HEK293 (cell line): ENCODE data around the gene UTP18.
"Not testable (repeated sequence)": the region's sequence is repeated elsewhere in the genome, so short reads cannot be mapped to it uniquely, and the experiment has no call there.

Experiments
- CTCF ChIA-PET: fragments of 350-600 bp; formaldehyde crosslinking; extraction: SDS; loops from one replicate; lab custom pipeline; 2021; ENCODE audit warnings: antibody characterized with exemption; lab: Yijun Ruan, JAX
- POLR2A ChIA-PET: fragments of 300-600 bp; formaldehyde crosslinking; extraction: SDS; loops from one replicate; lab custom pipeline; 2020; ENCODE audit warnings: antibody characterized with exemption, inconsistent platforms; lab: Yijun Ruan, JAX
- H3K27ac ChIP-seq: fragments of 200-500 bp; sonication (Bioruptor generic); 2 replicates; pipeline ENCODE4 v1.5.1; 2014; ENCODE audit warnings: low read depth, low read length, control low read depth, inconsistent platforms; ENCODE audit errors: extremely low read depth
- H3K36me3 ChIP-seq, 2 experiments: fragments of 200-500 bp in 1 of 2; sonication (Bioruptor generic) in 1 of 2; 1 replicate in 1 of 2; 2 replicates in 1 of 2; pipeline ENCODE4 v1.5.1; 2014 to 2017; ENCODE audit warnings: inconsistent platforms in 2 of 2, low read length in 2 of 2; ENCODE audit not compliant: control insufficient read depth in 2 of 2, insufficient read depth in 1 of 2
- H3K4me1 ChIP-seq: fragments of 200-500 bp; sonication (Bioruptor generic); 2 replicates; pipeline ENCODE4 v1.5.1; 2014; ENCODE audit warnings: mild to moderate bottlenecking, low read length, inconsistent platforms; ENCODE audit not compliant: control insufficient read depth, insufficient read depth
- H3K4me3 ChIP-seq: 2 replicates; pipeline ENCODE4 v1.5.1; 2011; ENCODE audit warnings: low read depth, mild to moderate bottlenecking, control low read depth, low read length, moderate library complexity
- H3K9me3 ChIP-seq: fragments of 200-500 bp; sonication (Bioruptor generic); 2 replicates; pipeline ENCODE4 v1.5.1; 2014; ENCODE audit warnings: low read depth, low read length, inconsistent platforms; ENCODE audit not compliant: control insufficient read depth, insufficient read depth
- KLF7 ChIP-seq: fragments of 450-650 bp; formaldehyde crosslinking; IDR thresholded peaks from 2 replicates; pipeline ENCODE4 v1.5.1; 2016; ENCODE audit warnings: missing biosample characterization, missing genetic modification characterization, borderline replicate concordance
- ZBTB8A ChIP-seq: fragments of 450-650 bp; formaldehyde crosslinking; IDR thresholded peaks from 2 replicates; pipeline ENCODE4 v1.5.1; 2016; ENCODE audit warnings: missing biosample characterization, missing genetic modification characterization
- ZNF146 ChIP-seq: fragments of 450-650 bp; formaldehyde crosslinking; IDR thresholded peaks from 2 replicates; pipeline ENCODE4 v1.5.1; 2016; ENCODE audit warnings: missing biosample characterization, missing genetic modification characterization
- ZNF184 ChIP-seq: fragments of 450-650 bp; IDR thresholded peaks from 2 replicates; pipeline ENCODE4 v1.5.1; 2018; ENCODE audit warnings: missing biosample characterization, mild to moderate bottlenecking, missing genetic modification characterization
- ZNF19 ChIP-seq: fragments of 450-650 bp; formaldehyde crosslinking; IDR thresholded peaks from 2 replicates; pipeline ENCODE4; 2016; ENCODE audit warnings: missing biosample characterization, missing genetic modification characterization, low read depth
- ZNF23 ChIP-seq: fragments of 450-650 bp; formaldehyde crosslinking; IDR thresholded peaks from 2 replicates; pipeline ENCODE4 v1.5.1; 2016; ENCODE audit warnings: missing biosample characterization, missing genetic modification characterization, borderline replicate concordance
- ZNF248 ChIP-seq: fragments of 450-650 bp; formaldehyde crosslinking; IDR thresholded peaks from 2 replicates; pipeline ENCODE4 v1.5.1; 2017; ENCODE audit warnings: missing biosample characterization, missing genetic modification characterization
- ZNF426 ChIP-seq: fragments of 450-650 bp; formaldehyde crosslinking; IDR thresholded peaks from 2 replicates; pipeline ENCODE4 v1.5.1; 2017; ENCODE audit warnings: missing biosample characterization, missing genetic modification characterization, mild to moderate bottlenecking, inconsistent platforms, moderate library complexity
- ZNF548 ChIP-seq: fragments of 450-650 bp; formaldehyde crosslinking; IDR thresholded peaks from 2 replicates; pipeline ENCODE4 v1.5.1; 2016; ENCODE audit warnings: missing biosample characterization, missing genetic modification characterization
- ZNF624 ChIP-seq: fragments of 450-650 bp; formaldehyde crosslinking; IDR thresholded peaks from 2 replicates; pipeline ENCODE4 v1.5.1; 2017; ENCODE audit warnings: missing biosample characterization, missing genetic modification characterization
- ZNF670 ChIP-seq: fragments of 450-650 bp; formaldehyde crosslinking; IDR thresholded peaks from 2 replicates; pipeline ENCODE4 v1.5.1; 2016; ENCODE audit warnings: missing biosample characterization, missing genetic modification characterization, low read depth
- ZNF677 ChIP-seq: fragments of 450-650 bp; IDR thresholded peaks from 2 replicates; pipeline ENCODE4 v1.5.0; 2018; ENCODE audit warnings: missing biosample characterization, mild to moderate bottlenecking, missing genetic modification characterization, moderate library complexity
- ZNF701 ChIP-seq: fragments of 450-650 bp; formaldehyde crosslinking; IDR thresholded peaks from 2 replicates; pipeline ENCODE4 v1.5.1; 2016; ENCODE audit warnings: missing biosample characterization, missing genetic modification characterization
- TF ChIP-seq, protein P1 (sequence below): fragments of 450-650 bp; formaldehyde crosslinking; IDR thresholded peaks from 2 replicates; pipeline ENCODE4 v1.5.1; 2016; ENCODE audit warnings: missing biosample characterization, missing genetic modification characterization
- TF ChIP-seq, protein P2 (sequence below): fragments of 450-650 bp; formaldehyde crosslinking; IDR thresholded peaks from 2 replicates; pipeline ENCODE4 v1.5.1; 2016; ENCODE audit warnings: missing biosample characterization, missing genetic modification characterization, borderline replicate concordance
- TF ChIP-seq, protein P3 (sequence below): fragments of 450-650 bp; formaldehyde crosslinking; IDR thresholded peaks from 2 replicates; pipeline ENCODE4 v1.5.1; 2016; ENCODE audit warnings: missing biosample characterization, missing genetic modification characterization
- TF ChIP-seq, protein P4 (sequence below): fragments of 450-650 bp; formaldehyde crosslinking; IDR thresholded peaks from 2 replicates; pipeline ENCODE4 v1.5.1; 2016; ENCODE audit warnings: missing biosample characterization, missing genetic modification characterization, borderline replicate concordance
- TF ChIP-seq, protein P5 (sequence below): fragments of 450-650 bp; IDR thresholded peaks from 2 replicates; pipeline ENCODE4 v1.5.1; 2018; ENCODE audit warnings: missing biosample characterization, mild to moderate bottlenecking, missing genetic modification characterization

UTP18 gene

DNA sequence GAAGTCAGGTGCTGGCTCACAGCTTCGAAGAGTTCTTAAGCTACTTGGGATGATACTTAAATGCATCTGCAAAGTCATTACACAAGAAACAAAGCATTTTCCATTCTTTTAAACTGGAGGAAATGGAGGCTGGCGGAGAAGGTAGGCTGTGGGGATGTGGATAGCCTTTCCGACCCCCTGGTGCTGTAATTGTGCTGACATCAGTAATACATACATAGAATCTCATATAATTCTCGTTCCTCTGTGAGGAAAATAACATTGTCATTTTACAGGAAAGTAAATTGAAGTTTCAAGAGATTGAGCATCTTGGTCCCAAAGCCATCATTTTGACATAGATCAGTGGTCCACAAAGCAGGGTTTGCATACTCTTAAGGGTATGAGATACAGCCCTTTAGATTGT lies 39.5 kb downstream of the UTP18 start:
- POLR2A ChIA-PET, result no interaction called here
- H3K4me3 ChIP-seq, result no peak overlapping the region
- H3K4me1 ChIP-seq, result no peaks in the 10 kb centered on the region
- TF ChIP-seq ZNF548 (tag by site-specific recombination) (no peak), ZNF701 (tag by site-specific recombination) (no peak), KLF7 (tag by site-specific recombination) (no peak), ZNF426 (tag by site-specific recombination) (no peak), ZNF23 (tag by site-specific recombination) (no peak), ZNF677 (tag by site-specific recombination) (no peak), ZNF146 (tag by site-specific recombination) (no peak)
- TF ChIP-seq, protein P1, sequence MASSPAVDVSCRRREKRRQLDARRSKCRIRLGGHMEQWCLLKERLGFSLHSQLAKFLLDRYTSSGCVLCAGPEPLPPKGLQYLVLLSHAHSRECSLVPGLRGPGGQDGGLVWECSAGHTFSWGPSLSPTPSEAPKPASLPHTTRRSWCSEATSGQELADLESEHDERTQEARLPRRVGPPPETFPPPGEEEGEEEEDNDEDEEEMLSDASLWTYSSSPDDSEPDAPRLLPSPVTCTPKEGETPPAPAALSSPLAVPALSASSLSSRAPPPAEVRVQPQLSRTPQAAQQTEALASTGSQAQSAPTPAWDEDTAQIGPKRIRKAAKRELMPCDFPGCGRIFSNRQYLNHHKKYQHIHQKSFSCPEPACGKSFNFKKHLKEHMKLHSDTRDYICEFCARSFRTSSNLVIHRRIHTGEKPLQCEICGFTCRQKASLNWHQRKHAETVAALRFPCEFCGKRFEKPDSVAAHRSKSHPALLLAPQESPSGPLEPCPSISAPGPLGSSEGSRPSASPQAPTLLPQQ (tag by site-specific recombination), result no peak
- TF ChIP-seq, protein P2, sequence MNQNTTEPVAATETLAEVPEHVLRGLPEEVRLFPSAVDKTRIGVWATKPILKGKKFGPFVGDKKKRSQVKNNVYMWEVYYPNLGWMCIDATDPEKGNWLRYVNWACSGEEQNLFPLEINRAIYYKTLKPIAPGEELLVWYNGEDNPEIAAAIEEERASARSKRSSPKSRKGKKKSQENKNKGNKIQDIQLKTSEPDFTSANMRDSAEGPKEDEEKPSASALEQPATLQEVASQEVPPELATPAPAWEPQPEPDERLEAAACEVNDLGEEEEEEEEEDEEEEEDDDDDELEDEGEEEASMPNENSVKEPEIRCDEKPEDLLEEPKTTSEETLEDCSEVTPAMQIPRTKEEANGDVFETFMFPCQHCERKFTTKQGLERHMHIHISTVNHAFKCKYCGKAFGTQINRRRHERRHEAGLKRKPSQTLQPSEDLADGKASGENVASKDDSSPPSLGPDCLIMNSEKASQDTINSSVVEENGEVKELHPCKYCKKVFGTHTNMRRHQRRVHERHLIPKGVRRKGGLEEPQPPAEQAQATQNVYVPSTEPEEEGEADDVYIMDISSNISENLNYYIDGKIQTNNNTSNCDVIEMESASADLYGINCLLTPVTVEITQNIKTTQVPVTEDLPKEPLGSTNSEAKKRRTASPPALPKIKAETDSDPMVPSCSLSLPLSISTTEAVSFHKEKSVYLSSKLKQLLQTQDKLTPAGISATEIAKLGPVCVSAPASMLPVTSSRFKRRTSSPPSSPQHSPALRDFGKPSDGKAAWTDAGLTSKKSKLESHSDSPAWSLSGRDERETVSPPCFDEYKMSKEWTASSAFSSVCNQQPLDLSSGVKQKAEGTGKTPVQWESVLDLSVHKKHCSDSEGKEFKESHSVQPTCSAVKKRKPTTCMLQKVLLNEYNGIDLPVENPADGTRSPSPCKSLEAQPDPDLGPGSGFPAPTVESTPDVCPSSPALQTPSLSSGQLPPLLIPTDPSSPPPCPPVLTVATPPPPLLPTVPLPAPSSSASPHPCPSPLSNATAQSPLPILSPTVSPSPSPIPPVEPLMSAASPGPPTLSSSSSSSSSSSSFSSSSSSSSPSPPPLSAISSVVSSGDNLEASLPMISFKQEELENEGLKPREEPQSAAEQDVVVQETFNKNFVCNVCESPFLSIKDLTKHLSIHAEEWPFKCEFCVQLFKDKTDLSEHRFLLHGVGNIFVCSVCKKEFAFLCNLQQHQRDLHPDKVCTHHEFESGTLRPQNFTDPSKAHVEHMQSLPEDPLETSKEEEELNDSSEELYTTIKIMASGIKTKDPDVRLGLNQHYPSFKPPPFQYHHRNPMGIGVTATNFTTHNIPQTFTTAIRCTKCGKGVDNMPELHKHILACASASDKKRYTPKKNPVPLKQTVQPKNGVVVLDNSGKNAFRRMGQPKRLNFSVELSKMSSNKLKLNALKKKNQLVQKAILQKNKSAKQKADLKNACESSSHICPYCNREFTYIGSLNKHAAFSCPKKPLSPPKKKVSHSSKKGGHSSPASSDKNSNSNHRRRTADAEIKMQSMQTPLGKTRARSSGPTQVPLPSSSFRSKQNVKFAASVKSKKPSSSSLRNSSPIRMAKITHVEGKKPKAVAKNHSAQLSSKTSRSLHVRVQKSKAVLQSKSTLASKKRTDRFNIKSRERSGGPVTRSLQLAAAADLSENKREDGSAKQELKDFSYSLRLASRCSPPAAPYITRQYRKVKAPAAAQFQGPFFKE (tag by site-specific recombination), result no peak
- TF ChIP-seq, protein P3, sequence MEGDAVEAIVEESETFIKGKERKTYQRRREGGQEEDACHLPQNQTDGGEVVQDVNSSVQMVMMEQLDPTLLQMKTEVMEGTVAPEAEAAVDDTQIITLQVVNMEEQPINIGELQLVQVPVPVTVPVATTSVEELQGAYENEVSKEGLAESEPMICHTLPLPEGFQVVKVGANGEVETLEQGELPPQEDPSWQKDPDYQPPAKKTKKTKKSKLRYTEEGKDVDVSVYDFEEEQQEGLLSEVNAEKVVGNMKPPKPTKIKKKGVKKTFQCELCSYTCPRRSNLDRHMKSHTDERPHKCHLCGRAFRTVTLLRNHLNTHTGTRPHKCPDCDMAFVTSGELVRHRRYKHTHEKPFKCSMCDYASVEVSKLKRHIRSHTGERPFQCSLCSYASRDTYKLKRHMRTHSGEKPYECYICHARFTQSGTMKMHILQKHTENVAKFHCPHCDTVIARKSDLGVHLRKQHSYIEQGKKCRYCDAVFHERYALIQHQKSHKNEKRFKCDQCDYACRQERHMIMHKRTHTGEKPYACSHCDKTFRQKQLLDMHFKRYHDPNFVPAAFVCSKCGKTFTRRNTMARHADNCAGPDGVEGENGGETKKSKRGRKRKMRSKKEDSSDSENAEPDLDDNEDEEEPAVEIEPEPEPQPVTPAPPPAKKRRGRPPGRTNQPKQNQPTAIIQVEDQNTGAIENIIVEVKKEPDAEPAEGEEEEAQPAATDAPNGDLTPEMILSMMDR, result no peak
- TF ChIP-seq, protein P4, sequence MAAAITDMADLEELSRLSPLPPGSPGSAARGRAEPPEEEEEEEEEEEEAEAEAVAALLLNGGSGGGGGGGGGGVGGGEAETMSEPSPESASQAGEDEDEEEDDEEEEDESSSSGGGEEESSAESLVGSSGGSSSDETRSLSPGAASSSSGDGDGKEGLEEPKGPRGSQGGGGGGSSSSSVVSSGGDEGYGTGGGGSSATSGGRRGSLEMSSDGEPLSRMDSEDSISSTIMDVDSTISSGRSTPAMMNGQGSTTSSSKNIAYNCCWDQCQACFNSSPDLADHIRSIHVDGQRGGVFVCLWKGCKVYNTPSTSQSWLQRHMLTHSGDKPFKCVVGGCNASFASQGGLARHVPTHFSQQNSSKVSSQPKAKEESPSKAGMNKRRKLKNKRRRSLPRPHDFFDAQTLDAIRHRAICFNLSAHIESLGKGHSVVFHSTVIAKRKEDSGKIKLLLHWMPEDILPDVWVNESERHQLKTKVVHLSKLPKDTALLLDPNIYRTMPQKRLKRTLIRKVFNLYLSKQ (tag by site-specific recombination), result no peak
- H3K9me3 ChIP-seq, result no peaks in the 10 kb centered on the region
- no peak overlapping the region for H3K27ac ChIP-seq
- H3K36me3 ChIP-seq, result peaks cover 5 to 33% of the 10 kb centered on the region in 2 experiments; a peak in 2 of 3 replicates
- CTCF ChIA-PET, result interaction anchor here (0.6 to 3.8 kb wide), 10 partner anchors 11 to 252 kb away, joined by 3 to 27 read pairs (median 6); no protein-coding TSS in a partner anchor

DNA sequence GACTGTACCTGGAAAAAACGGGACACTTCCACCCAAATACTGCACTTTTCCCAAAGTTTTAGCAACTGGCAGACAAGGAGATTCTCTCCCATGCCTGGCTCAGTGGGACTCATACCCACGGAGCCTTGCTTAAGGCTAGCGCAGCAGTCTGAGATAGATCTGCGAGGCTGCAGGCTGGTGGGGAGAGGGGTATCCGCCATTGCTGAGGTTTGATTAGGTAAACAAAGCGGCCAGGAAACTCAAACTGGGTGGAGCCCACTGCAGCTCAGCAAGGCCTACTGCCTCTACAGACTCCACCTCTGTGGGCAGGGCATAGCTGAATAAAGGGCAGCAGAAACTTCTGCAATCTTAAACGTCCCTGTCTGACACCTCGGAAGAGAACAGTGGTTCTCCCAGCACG lies 44.8 kb downstream of the UTP18 start:
- Histone ChIP-seq H3K36me3 (no peaks in the 10 kb centered on the region), H3K4me1 (no peaks in the 10 kb centered on the region), H3K9me3 (no peaks in the 10 kb centered on the region), H3K27ac (no peak overlapping the region), H3K4me3 (no peak overlapping the region)
- CTCF ChIA-PET, result interaction anchor here (0.6 to 0.8 kb wide), 3 partner anchors 18 to 682 kb away, joined by 3 to 5 read pairs (median 3); no protein-coding TSS in a partner anchor
- POLR2A ChIA-PET, result no interaction called here
- TF ChIP-seq ZNF670 (tag by site-specific recombination) (no peak), ZNF146 (tag by site-specific recombination) (no peak), ZNF184 (no peak), ZNF624 (no peak), ZBTB8A (no peak), ZNF248 (tag by site-specific recombination) (no peak), ZNF19 (tag by site-specific recombination) (no peak)
- TF ChIP-seq, protein P5, sequence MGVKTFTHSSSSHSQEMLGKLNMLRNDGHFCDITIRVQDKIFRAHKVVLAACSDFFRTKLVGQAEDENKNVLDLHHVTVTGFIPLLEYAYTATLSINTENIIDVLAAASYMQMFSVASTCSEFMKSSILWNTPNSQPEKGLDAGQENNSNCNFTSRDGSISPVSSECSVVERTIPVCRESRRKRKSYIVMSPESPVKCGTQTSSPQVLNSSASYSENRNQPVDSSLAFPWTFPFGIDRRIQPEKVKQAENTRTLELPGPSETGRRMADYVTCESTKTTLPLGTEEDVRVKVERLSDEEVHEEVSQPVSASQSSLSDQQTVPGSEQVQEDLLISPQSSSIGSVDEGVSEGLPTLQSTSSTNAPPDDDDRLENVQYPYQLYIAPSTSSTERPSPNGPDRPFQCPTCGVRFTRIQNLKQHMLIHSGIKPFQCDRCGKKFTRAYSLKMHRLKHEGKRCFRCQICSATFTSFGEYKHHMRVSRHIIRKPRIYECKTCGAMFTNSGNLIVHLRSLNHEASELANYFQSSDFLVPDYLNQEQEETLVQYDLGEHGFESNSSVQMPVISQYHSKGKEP, result no peak

DNA sequence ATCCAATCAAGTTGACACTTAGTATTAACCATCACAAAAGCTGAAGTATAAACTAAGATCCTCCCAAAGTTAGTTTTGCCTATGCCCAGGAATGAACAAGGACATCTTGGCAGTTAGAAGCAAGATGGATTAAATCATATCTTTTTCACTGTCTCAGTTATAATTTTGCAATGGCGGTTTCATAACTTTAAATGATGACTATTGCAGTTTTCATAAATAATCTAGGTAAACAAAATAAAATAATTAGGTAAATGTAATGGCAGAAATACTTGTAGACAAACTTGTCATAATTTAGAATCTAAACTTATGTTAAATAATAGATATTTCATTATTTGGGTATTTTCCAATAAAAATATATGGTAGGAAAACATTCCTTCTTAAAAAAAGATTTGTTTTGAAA lies 51.7 kb downstream of the UTP18 start:
- CTCF ChIA-PET, result interaction anchor here (2.0 kb wide), 1 partner anchor 13 kb away, joined by 10 read pairs; no protein-coding TSS in a partner anchor
- H3K4me1 ChIP-seq, H3K9me3 ChIP-seq, H3K27ac ChIP-seq, H3K36me3 ChIP-seq, POLR2A ChIA-PET, H3K4me3 ChIP-seq: not testable (repeated sequence)
